Sigmoid colon (tissue), 3 donors: Measurements from ENCODE around the gene VWA3A.

Experiments used
- CTCF ChIP-seq, 4 experiments: fragments of 450-650 bp in 3 of 4; fragments of 200-600 bp in 1 of 4; IDR thresholded peaks; one replicate each; pipeline ENCODE4 v1.5.1; 2016 to 2019; ENCODE audit warnings: antibody characterized with exemption in 4 of 4, mild to moderate bottlenecking in 3 of 4, moderate library complexity in 2 of 4
- POLR2A ChIP-seq, 2 donors: fragments of 450-650 bp; IDR thresholded peaks; one replicate each; pipeline ENCODE4 v1.6.1; 2016; ENCODE audit warnings: antibody characterized with exemption in 2 of 2, mild to moderate bottlenecking in 2 of 2, moderate library complexity in 2 of 2

GRCh38 chr16:22195445-22195694, 103.0 kb downstream of the VWA3A start:
- TF ChIP-seq POLR2A (IDR thresholded peaks at IDR 0.05) (no peak), CTCF (IDR thresholded peaks at IDR 0.05) (no peak)
